Measurements from ENCODE around the gene HACL1.
"Not testable (repeated sequence)": the region's sequence is repeated elsewhere in the genome, so short reads cannot be mapped to it uniquely, and the experiment has no call there.

HACL1 gene

DNA sequence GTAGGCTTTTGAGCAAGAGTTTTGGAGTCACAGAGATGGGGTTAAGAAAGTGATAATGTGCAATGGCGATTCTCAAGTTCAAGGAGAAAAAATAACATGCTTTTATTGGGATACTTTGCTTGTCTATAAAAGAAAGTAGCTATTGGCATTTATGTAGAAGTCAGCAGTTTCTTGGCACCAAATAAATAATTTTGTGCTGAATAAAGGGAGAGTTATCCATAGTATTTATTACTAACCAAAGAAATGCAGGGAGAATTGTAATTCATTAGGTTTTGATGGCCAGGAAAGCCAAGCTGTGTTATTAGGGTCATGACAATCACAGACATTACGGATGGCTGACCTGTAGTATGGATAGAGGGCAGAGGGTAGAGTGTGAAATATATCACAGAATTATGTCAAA lies 33.3 kb upstream of the HACL1 start:
- no peak for TF ChIP-seq POLR2A (IDR thresholded peaks at IDR 0.05; ENCODE audit: low read depth, low read length)
- DNase-seq (ENCODE audit: insufficient read length, low spot score) (no peak), FAIRE-seq (no peak)

- FAIRE-seq (no peak), DNase-seq (ENCODE audit: insufficient read length, low spot score) (no peak)
- no peak for TF ChIP-seq POLR2A (IDR thresholded peaks at IDR 0.05; ENCODE audit: low read depth, low read length)
These were observed 32.6 kb upstream of the HACL1 start for GRCh38 chr3:15633766-15634598.

DNA sequence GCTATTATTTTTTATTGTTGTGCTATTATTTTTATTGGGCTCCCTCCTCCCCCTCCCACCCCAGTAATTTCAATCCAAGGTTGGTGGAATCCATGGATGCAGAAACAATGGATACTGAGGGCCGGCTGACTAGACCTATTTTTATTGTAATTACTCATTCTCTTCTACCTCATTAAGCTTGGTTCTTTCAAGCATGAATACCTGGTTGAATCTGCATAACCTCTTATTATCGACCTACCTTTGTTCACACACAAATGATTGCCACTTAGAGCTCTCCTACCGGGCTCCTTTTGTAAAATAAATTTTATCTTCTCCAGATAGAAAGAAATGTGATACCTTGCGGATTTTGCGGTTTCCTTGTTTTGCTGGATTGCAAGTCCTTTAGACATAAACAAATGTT lies 31.8 kb upstream of the HACL1 start:
- DNase-seq (ENCODE audit: insufficient read length, low spot score) = no peak
- no peak for FAIRE-seq

DNA sequence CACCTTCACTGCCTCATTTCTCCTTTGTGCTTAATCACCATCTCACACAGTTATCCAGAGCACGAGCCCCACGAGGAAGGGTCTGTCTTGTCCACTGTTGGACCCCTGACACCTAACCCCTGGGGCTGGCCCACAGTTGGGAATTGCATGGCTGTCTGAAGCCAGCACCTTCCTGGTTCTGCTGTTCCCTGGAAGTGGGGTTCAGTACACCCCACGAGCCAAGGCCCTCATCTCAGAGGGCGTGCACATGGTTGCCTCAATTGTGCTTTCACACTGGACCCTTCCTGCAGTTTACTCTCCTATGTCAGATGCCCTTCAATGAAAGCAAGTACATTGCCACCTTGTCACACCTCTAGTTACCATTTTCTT lies 30.8 kb upstream of the HACL1 start:
- FAIRE-seq (no peak), DNase-seq (ENCODE audit: insufficient read length, low spot score) (no peak)
- TF ChIP-seq POLR2A (IDR thresholded peaks at IDR 0.05; ENCODE audit: low read depth, low read length) = no peak

More for the DNA sequence above, 31.8 kb upstream of the HACL1 start:
- no peak for TF ChIP-seq POLR2A (IDR thresholded peaks at IDR 0.05; ENCODE audit: low read depth, low read length)

GRCh38 chr3:15631426-15632211 lies 30.2 kb upstream of the HACL1 start:
- DNase-seq (ENCODE audit: insufficient read length, low spot score) (no peak), FAIRE-seq (no peak)
- no peak for TF ChIP-seq POLR2A (IDR thresholded peaks at IDR 0.05; ENCODE audit: low read depth, low read length)

- no peak for TF ChIP-seq POLR2A (IDR thresholded peaks at IDR 0.05; ENCODE audit: low read depth, low read length)
- DNase-seq (ENCODE audit: insufficient read length, low spot score) (no peak), FAIRE-seq (no peak)
These were observed 29.4 kb upstream of the HACL1 start for GRCh38 chr3:15630646-15631350.

DNA sequence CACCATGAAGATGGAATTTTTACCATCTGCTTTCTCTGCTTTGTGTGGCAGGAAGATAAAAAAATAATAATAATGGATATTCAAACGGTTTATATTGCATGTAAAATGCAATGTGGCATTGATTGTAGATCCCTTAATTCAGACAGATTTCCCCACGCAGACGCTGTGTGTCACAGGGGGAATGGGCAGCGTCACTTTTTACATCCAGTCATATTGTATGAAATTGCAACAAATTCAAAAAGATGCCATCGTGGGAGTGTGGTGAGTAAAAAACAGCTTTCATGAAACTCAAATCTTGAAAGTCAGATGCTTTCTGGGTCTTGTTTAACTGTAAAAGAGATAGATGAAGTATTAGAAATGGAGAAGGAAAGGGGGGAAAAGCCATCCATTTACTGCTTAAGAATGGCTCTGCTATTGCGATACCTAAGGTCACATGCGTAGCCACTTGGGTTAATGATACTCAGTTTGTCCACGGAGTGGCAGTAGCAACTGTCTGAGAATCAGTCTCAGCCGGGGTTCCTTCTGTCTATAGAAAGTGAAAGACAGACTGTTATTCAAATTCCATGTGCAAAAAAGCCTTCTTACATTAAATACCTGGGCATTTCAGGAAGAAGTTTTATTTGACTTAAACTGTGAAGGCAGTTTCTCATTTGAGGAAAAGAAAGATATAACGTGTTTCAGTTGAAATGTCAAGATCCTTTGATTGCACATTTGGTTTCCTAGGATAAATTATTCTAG lies 28.7 kb upstream of the HACL1 start:
- no peak for TF ChIP-seq POLR2A (IDR thresholded peaks at IDR 0.05; ENCODE audit: low read depth, low read length)
- no peak for DNase-seq (ENCODE audit: insufficient read length, low spot score)
- peak; percentile 92 for FAIRE-seq

DNA sequence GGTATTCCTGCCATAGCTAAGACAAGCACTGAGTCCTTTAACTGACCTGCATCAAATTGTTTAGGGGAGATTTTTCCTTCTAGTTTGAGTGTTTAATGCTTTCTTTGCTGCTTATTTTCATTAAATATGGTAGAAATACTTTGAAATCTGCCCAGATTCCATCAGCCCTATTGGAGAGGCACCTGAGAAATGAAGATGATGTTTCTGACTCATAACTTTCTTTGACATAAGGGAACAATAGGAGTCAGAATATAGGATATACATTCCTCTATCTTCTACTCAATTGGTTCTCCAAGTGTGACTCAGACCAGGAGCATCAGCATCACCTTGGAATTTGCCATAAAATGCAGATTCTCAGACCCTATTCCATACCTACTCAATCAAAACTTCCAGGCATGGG lies 27.6 kb upstream of the HACL1 start:
- FAIRE-seq = no peak
- no peak for TF ChIP-seq POLR2A (IDR thresholded peaks at IDR 0.05; ENCODE audit: low read depth, low read length)
- no peak for DNase-seq (ENCODE audit: insufficient read length, low spot score)

DNA sequence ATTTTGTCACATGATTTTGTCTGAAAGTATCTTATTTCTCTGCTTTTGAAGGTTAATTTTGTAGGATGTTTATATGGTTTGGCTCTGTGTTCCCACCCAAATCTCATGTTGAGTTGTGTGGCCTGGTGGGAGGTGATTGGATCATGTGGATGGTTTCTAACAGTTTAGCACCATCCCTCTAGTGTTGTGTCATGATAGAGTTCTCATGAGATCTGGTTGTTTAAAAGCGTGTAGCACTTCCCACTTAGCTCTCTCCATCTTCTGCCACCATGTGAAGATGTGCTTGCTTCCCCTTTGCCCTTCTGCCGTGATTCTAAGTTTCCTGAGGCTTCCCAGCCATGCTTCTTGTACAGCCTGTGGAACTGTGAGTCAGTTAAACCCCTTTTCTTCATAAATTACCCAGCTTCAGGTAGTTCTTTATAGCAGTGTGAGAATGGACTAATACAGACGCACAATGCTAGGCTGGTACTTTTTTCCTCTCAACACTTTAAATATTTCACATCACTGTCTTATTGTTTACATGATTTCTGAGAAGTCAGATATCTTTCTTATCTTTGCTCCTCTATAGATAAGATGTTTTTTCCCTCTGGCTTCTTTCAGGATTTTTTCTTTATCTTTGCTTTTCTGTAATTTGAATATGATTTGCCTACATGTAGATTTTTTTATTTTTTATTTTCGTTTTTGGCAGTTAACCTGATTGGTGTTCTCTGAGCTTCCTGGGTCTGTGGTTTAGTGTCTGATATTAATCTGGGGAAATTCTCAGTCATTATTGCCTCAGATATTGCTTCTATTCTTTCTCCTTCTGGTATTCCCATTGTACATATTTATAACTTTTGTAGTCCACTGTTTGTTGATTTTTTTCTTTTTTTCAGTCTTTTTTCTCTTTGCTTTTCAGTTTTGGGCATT lies 22.4 kb upstream of the HACL1 start:
- no peak for DNase-seq (ENCODE audit: insufficient read length, low spot score)
- no peak for FAIRE-seq

DNA sequence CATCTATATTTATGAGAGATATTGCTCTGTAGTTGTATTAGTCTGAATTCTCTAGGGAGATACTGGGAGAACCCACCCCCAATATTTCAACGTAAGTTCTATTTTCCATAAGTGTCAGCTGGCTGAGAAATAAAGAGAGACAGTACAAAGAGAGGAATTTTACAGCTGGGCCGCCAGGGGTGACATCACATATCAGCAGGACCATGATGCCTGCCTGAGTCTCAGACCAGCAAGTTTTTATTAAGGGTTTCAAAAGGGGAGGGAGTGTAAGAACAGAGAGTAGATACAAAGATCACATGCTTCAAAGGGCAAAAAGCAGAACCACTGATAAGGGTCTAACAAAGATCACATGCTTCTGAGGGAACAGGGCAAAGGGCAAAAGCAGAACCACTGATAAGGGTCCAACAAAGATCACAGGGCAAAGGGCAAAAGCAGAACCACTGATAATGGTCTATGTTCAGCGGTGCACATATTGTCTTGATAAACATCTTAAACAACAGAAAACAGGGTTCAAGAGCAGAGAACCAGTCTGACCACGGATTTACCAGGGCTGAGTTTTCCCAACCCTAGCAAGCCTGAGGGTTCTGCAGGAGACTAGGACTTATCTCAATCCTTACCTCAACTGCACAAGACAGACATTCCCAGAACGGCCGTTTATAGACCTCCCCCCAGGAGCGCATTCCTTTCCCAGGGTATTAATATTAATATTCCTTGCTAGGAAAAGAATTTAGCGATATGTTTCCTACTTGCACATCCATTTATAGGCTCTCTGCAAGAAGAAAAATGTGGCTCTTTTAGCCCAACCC lies 18.5 kb upstream of the HACL1 start:
- not testable (repeated sequence) for DNase-seq (ENCODE audit: insufficient read length, low spot score); FAIRE-seq

More for the DNA sequence above, 22.4 kb upstream of the HACL1 start:
- TF ChIP-seq POLR2A (IDR thresholded peaks at IDR 0.05; ENCODE audit: low read depth, low read length) = no peak

- FAIRE-seq (peak; percentile 73), DNase-seq (ENCODE audit: insufficient read length, low spot score) (no peak)
- TF ChIP-seq POLR2A (IDR thresholded peaks at IDR 0.05; ENCODE audit: low read depth, low read length) = no peak
These were observed 14.7 kb upstream of the HACL1 start for GRCh38 chr3:15616053-15616452.

DNA sequence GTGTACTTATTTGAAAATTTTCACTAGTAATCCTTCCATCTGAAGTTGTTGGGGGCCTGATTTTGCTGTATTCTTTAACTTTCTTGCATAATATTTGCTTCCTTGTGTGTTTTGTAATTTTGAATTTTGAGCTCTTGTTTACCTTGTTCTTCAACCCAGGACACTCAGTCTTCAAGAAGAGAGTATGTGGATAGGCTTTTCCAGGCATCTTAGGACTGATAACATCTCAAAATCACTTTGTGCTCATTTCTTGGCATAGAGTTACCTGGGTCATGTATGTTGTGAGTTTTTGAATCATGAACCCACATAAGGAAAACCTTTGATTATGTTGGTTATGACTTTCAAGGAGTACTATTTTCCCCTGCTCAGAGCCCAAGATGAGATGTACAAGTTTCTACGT lies 13.6 kb upstream of the HACL1 start:
- DNase-seq (ENCODE audit: insufficient read length, low spot score) (no peak), FAIRE-seq (no peak)
- no peak for TF ChIP-seq POLR2A (IDR thresholded peaks at IDR 0.05; ENCODE audit: low read depth, low read length)

Measured in H54 (cell line).